K562 (cell line): ENCODE measurements around the gene KRTAP19-4. TPM values are rescaled to one million over a fixed set of nuclear protein-coding genes. Genes with fewer than 3 reads are reported as not detected.

Experiments
- ATAC-seq: fragments of 200-7000 bp; cut with Tn5 transposase; 3 replicates; pipeline ENCODE4 v1.9.1; 2020; ENCODE audit warnings: moderate library complexity
- BruUV-seq: library from RNA; stranded (reverse); fragments of 400-500 nt; replicated peaks from 2 replicates; lab custom pipeline; 2021; lab: Mats Ljungman, UMichigan
- CTCF ChIA-PET: fragments of 300-600 bp; formaldehyde crosslinking; extraction: SDS; loops from one replicate; lab custom pipeline; 2021; ENCODE audit warnings: low intra/inter-chr PET ratio; lab: Yijun Ruan, JAX
- POLR2A ChIA-PET: fragments of 300-600, 350-650 bp; sonication (Branson Sonifier 250); formaldehyde crosslinking; extraction: SDS; loops from one replicate; lab custom pipeline; 2021; ENCODE audit warnings: antibody characterized with exemption, inconsistent platforms; lab: Yijun Ruan, JAX
- DNase-seq, 4 experiments: peaks; one replicate each; pipeline versions ENCODE4 v3.0.0 to v3.0.0-alpha.2; 2011 to 2018; ENCODE audit warnings: low spot score in 3 of 4, mixed read lengths in 3 of 4; ENCODE audit errors: extremely low read depth in 1 of 4
- FAIRE-seq: peaks from 2 replicates; lab custom pipeline; 2011; peaks lifted over from hg19 to GRCh38; lab: Jason Lieb, UNC
- H2AFZ ChIP-seq: 2 replicates; pipeline ENCODE4 v1.6.0; 2011; ENCODE audit warnings: low read depth, low read length, control low read depth, inconsistent platforms
- H3K27ac ChIP-seq: fragments of 200-600 bp; 3 replicates; pipeline ENCODE4 v1.8.0; 2011; ENCODE audit warnings: low read depth, mild to moderate bottlenecking, control low read depth, inconsistent platforms, low read length, moderate library complexity, mixed read lengths; ENCODE audit errors: extremely low read depth
- H3K27me3 ChIP-seq, 2 experiments: fragments of 300-600 bp in 1 of 2; 2 replicates in 1 of 2; 3 replicates in 1 of 2; pipeline versions ENCODE4 v1.6.0 to v1.8.0; 2011; ENCODE audit warnings: inconsistent platforms in 2 of 2, low read length in 2 of 2, mild to moderate bottlenecking in 1 of 2, mixed read lengths in 1 of 2, moderate library complexity in 1 of 2; ENCODE audit not compliant: control insufficient read depth in 2 of 2, insufficient read depth in 2 of 2
- H3K36me3 ChIP-seq: fragments of 300-600 bp; 3 replicates; pipeline ENCODE4 v1.8.0; 2011; ENCODE audit warnings: mild to moderate bottlenecking, low read length, inconsistent platforms; ENCODE audit not compliant: control insufficient read depth, insufficient read depth
- H3K4me1 ChIP-seq, 2 experiments: fragments of 200-600 bp in 1 of 2; replicated peaks in 1 of 2; 2 replicates in 1 of 2; 3 replicates in 1 of 2; pipeline versions ENCODE4 v1.5.1 to v1.8.0; 2011; ENCODE audit warnings: inconsistent platforms in 2 of 2, low read length in 2 of 2, mild to moderate bottlenecking in 1 of 2, mixed read lengths in 1 of 2, moderate library complexity in 1 of 2; ENCODE audit not compliant: control insufficient read depth in 2 of 2, insufficient read depth in 2 of 2
- H3K4me2 ChIP-seq: 2 replicates; pipeline ENCODE4 v1.6.1; 2011; ENCODE audit warnings: low read length, control low read depth, inconsistent platforms, mixed read lengths; ENCODE audit not compliant: insufficient read depth
- H3K4me3 ChIP-seq: fragments of 200-600 bp; sonication (generic), shearing (Covaris generic); 2 replicates; pipeline ENCODE4 v1.5.1; 2016; ENCODE audit warnings: control low read depth, inconsistent platforms
- H3K79me2 ChIP-seq: fragments of 200-600 bp; 3 replicates; pipeline ENCODE4 v1.8.0; 2011; ENCODE audit warnings: low read length, inconsistent platforms; ENCODE audit not compliant: control insufficient read depth, insufficient read depth
- H3K9ac ChIP-seq, 2 experiments: 2 replicates each; pipeline versions ENCODE4 v1.6.0 to v1.6.1; 2011; ENCODE audit warnings: low read depth in 2 of 2, low read length in 2 of 2, control low read depth in 1 of 2, inconsistent platforms in 1 of 2, mild to moderate bottlenecking in 1 of 2, mixed read lengths in 1 of 2; ENCODE audit not compliant: insufficient read depth in 1 of 2
- H3K9me1 ChIP-seq: one replicate; pipeline ENCODE4 v1.6.0; 2011; ENCODE audit warnings: inconsistent platforms, mild to moderate bottlenecking, low read length, moderate library complexity; ENCODE audit not compliant: control insufficient read depth, insufficient read depth
- H3K9me3 ChIP-seq: replicated peaks from 2 replicates; pipeline ENCODE4 v1.5.1; 2011; ENCODE audit warnings: low read depth, low read length, inconsistent platforms; ENCODE audit not compliant: control insufficient read depth, insufficient read depth
- H4K20me1 ChIP-seq: replicated peaks from 2 replicates; pipeline ENCODE4 v1.6.1; 2011; ENCODE audit warnings: low read length, inconsistent platforms, mixed read lengths; ENCODE audit not compliant: control insufficient read depth, insufficient read depth
- CREB1 ChIP-seq, 2 experiments: sonication (generic) in 1 of 2; formaldehyde crosslinking in 1 of 2; IDR thresholded peaks; 2 replicates each; pipeline versions ENCODE4 v1.6.1 to v1.8.0; 2012 to 2022; ENCODE audit warnings: inconsistent platforms in 1 of 2, mild to moderate bottlenecking in 1 of 2, missing genetic modification reagents in 1 of 2, moderate library complexity in 1 of 2
- GATAD2B ChIP-seq: fragments of 450-650 bp; IDR thresholded peaks from 2 replicates; pipeline ENCODE4 v1.6.1; 2017; ENCODE audit warnings: mild to moderate bottlenecking, borderline replicate concordance
- HSF4 ChIP-seq: fragments of 250-450 bp; sonication (Bioruptor Pico); IDR thresholded peaks from 2 replicates; pipeline ENCODE4 v2.1.2; 2022; ENCODE audit warnings: mild to moderate bottlenecking, moderate library complexity, borderline replicate concordance
- MAFF ChIP-seq: IDR thresholded peaks from 2 replicates; pipeline ENCODE4 v1.6.1; 2012; ENCODE audit warnings: low read length, improper control_type of control experiment
- NBN ChIP-seq: fragments of 450-650 bp; IDR thresholded peaks from 2 replicates; pipeline ENCODE4 v1.6.1; 2016; ENCODE audit warnings: low read depth, mild to moderate bottlenecking
- OTX1 ChIP-seq: fragments of 450-650 bp; formaldehyde crosslinking; IDR thresholded peaks from 2 replicates; pipeline ENCODE4 v1.4.0; 2022; ENCODE audit warnings: mild to moderate bottlenecking
- PHTF2 ChIP-seq: fragments of 250-450 bp; sonication (Bioruptor Pico); IDR thresholded peaks from 2 replicates; pipeline ENCODE4 v1.5.0; 2021; ENCODE audit warnings: mild to moderate bottlenecking
- PTBP1 ChIP-seq: fragments of 200-400 bp; formaldehyde crosslinking; IDR thresholded peaks from 2 replicates; pipeline ENCODE4 v1.6.1; 2017; ENCODE audit warnings: low read depth, low read length
- RBM39 ChIP-seq: fragments of 200-400 bp; formaldehyde crosslinking; optimal IDR thresholded peaks from 2 replicates; pipeline ENCODE3; 2018; ENCODE audit warnings: low read depth, low read length
- RREB1 ChIP-seq: fragments of 250-450 bp; sonication (Bioruptor Pico); IDR thresholded peaks from 2 replicates; pipeline ENCODE4 v1.4.0; 2020
- SOX6 ChIP-seq: fragments of 450-650 bp; IDR thresholded peaks from 2 replicates; pipeline ENCODE4 v1.6.1; 2014; ENCODE audit warnings: mild to moderate bottlenecking
- SP1 ChIP-seq: sonication (generic); formaldehyde crosslinking; IDR thresholded peaks from 2 replicates; pipeline ENCODE4 v1.8.1; 2022; ENCODE audit warnings: mild to moderate bottlenecking, missing genetic modification reagents
- SRSF3 ChIP-seq: fragments of 200-400 bp; formaldehyde crosslinking; IDR thresholded peaks from 2 replicates; pipeline ENCODE4 v1.6.1; 2016; ENCODE audit warnings: mild to moderate bottlenecking, low read length, moderate library complexity; ENCODE audit not compliant: insufficient read depth
- ZC3H11A ChIP-seq: IDR thresholded peaks from 2 replicates; pipeline ENCODE4 v1.6.1; 2012; ENCODE audit warnings: low read depth, low read length, improper control_type of control experiment
- ZNF551 ChIP-seq: fragments of 250-450 bp; sonication (Bioruptor Pico); IDR thresholded peaks from 2 replicates; pipeline ENCODE4 v1.5.0; 2021; ENCODE audit warnings: mild to moderate bottlenecking, moderate library complexity
- WGBS: fragments of 100-300 bp; shearing (Covaris generic); methylation state at CpG from one replicate; pipeline ENCODE4 v1.1.6; 2016; ENCODE audit warnings: low coverage, mixed read lengths; ENCODE audit not compliant: insufficient coverage; ENCODE audit errors: missing lambda C conversion rate; 5-methylcytosine and 5-hydroxymethylcytosine counted together
- in situ Hi-C: fragments of 300-500 bp; cut with MboI; formaldehyde crosslinking; loops from 4 replicates; pipeline ENCODE4 v1.15.0; 2018; ENCODE audit warnings: inconsistent platforms, mixed read lengths
- intact Hi-C: fragments of 100-400 bp; cut with micrococcal nuclease; formaldehyde crosslinking; loops from 2 replicates; pipeline ENCODE4 v1.14.2; 2022
- polyA plus RNA-seq, 8 experiments: library from polyadenylated mRNA; depleted of rRNA in 4 of 8; stranded (reverse) in 5 of 8; unstranded in 3 of 8; fragments of >200 nt; fragmentation: Nextera tagmentation in 2 of 8; fragmentation: Illumina TruSeq in 1 of 8; extraction: Ambion mirVana in 2 of 8; extraction: Trizol in 1 of 8; gene quantifications; 2 replicates each; pipeline versions ENCODE4 v1.2.1 to v1.2.3, GENCODE V29; 2011 to 2014; ENCODE audit warnings: inconsistent platforms in 1 of 8, missing spikeins in 1 of 8
- total RNA-seq, 7 experiments: library from RNA; depleted of rRNA in 6 of 7; stranded (reverse); fragments of >200 nt in 6 of 7; fragmentation: Illumina TruSeq in 2 of 7; extraction: Trizol in 2 of 7; gene quantifications; 2 replicates each; pipeline versions ENCODE4 v1.2.1 to v1.2.3, GENCODE V29; 2011 to 2021; ENCODE audit warnings: low replicate concordance in 1 of 7
- TF ChIP-seq, protein P1 (sequence below): IDR thresholded peaks from 2 replicates; pipeline ENCODE4 v1.6.1; 2014; ENCODE audit warnings: antibody characterized with exemption
- TF ChIP-seq, protein P2 (sequence below), 3 experiments: fragments of 200-800 bp in 1 of 3; sonication (Bioruptor generic) in 1 of 3; sonication (generic) in 1 of 3; formaldehyde crosslinking in 1 of 3; IDR thresholded peaks; 2 replicates each; pipeline versions ENCODE4 v1.6.1 to v1.8.0; 2016 to 2022; ENCODE audit warnings: mild to moderate bottlenecking in 2 of 3, missing compliant biosample characterization in 2 of 3, missing genetic modification characterization in 2 of 3, missing genetic modification reagents in 1 of 3

Gene KRTAP19-4
- total and polyA plus RNA-seq, 9 of the 15 experiments (the other 6 are each of a cell fraction or from before 2014, with no cell fraction given): not detected

DNA sequence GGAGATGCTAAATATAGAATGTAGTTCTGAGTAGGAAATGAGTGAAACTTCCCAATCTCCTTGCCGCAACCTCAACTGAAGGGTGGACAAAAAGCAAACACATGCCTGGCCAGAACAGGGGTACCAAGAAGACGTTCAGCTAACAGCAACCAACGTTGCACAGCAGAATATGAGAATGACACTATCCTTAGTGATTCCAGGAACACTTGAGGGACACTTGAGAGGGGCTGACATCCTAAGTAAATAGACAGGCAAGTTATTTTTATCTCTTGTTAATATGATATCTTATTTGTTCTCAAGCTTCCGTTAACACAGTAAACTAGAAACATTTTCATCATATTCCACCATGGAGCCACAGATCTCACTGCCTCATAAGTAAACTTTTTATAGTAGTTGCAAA is 17.7 kb downstream of the KRTAP19-4 start:
- Histone ChIP-seq H3K9me3 (no peaks in the 10 kb centered on the region; the same call in 1 of the 2 replicates), H3K4me3 (no peak overlapping the region), H2AFZ (no peak overlapping the region), H3K27me3 (no peaks in the 10 kb centered on the region), H3K27ac (no peak overlapping the region), H3K9ac (no peak overlapping the region), H3K4me1 (no peaks in the 10 kb centered on the region), H3K4me2 (no peak overlapping the region), H3K79me2 (no peaks in the 10 kb centered on the region), H3K9me1 (no peaks in the 10 kb centered on the region), H3K36me3 (no peaks in the 10 kb centered on the region), H4K20me1 (no peaks in the 10 kb centered on the region)
- DNase-seq (no peak), FAIRE-seq (no peak), ATAC-seq (no peak)
- BruUV-seq: no TSS peak
- intact Hi-C loops: no loop called here
- CTCF ChIA-PET: no interaction called here
- in situ Hi-C loops: no loop called here
- 2% methylated on average over 4 of the region's 4 CpGs for WGBS
- POLR2A ChIA-PET: no interaction called here
- TF ChIP-seq OTX1 (CRISPR knock-in tag) (no peak), SP1 (no peak), RBM39 (no peak), MAFF (no peak), SOX6 (no peak), PTBP1 (no peak), RREB1 (no peak), HSF4 (CRISPR knock-in tag) (no peak), PHTF2 (no peak), SRSF3 (no peak), GATAD2B (no peak), CREB1 (IDR thresholded peaks at IDR 0.05) (no peak), CREB1 (CRISPR knock-in tag; IDR thresholded peaks at IDR 0.05) (no peak), ZC3H11A (no peak), NBN (no peak), ZNF551 (CRISPR knock-in tag) (no peak)
- TF ChIP-seq, protein P1, sequence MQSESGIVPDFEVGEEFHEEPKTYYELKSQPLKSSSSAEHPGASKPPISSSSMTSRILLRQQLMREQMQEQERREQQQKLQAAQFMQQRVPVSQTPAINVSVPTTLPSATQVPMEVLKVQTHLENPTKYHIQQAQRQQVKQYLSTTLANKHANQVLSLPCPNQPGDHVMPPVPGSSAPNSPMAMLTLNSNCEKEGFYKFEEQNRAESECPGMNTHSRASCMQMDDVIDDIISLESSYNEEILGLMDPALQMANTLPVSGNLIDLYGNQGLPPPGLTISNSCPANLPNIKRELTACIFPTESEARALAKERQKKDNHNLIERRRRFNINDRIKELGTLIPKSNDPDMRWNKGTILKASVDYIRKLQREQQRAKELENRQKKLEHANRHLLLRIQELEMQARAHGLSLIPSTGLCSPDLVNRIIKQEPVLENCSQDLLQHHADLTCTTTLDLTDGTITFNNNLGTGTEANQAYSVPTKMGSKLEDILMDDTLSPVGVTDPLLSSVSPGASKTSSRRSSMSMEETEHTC: no peak
- TF ChIP-seq, protein P2, sequence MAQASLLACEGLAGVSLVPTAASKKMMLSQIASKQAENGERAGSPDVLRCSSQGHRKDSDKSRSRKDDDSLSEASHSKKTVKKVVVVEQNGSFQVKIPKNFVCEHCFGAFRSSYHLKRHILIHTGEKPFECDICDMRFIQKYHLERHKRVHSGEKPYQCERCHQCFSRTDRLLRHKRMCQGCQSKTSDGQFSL (CRISPR knock-in tag; IDR thresholded peaks at IDR 0.05): no peak
- TF ChIP-seq, protein P2 (tag; IDR thresholded peaks at IDR 0.05): no peak
